ENCODE measurements around the gene SLC35B2. TPM values are rescaled to one million over a fixed set of nuclear protein-coding genes. Genes with fewer than 3 reads are reported as not detected.
A peak's percentile ranks its signal among the peaks of the same experiment; 100 is the strongest.

SLC35B2 gene
- total and polyA plus RNA-seq, 2 experiments from 2014 or later: 14.0 to 30.9 TPM

DNA sequence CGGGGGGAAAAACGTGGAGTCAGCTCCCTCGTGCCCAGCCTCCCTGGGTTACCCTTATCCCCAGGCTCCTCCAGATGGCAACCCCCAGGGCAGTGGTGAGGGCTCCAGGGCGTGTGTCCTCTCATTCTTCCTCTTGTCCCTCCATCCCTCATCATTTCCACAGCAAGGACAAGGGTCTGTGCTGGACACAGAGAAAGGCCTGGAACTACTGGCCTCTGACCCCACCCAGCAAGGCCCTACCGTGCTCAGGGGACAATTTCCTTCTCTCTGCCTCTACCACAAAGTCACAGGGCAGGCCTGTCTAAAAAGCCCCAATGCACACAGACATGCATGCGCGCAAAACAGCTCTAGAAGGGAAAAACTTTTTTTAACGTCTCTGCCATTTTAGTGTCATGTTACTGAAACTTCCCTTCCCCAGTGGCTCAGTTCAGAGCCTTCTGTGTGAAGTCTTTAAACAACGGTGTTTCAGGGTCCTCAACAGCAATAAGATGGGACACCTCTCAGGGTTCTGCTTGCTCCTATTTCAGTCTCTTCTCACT lies 1.1 kb upstream of the SLC35B2 start (continued):
- TF ChIP-seq, protein P1, sequence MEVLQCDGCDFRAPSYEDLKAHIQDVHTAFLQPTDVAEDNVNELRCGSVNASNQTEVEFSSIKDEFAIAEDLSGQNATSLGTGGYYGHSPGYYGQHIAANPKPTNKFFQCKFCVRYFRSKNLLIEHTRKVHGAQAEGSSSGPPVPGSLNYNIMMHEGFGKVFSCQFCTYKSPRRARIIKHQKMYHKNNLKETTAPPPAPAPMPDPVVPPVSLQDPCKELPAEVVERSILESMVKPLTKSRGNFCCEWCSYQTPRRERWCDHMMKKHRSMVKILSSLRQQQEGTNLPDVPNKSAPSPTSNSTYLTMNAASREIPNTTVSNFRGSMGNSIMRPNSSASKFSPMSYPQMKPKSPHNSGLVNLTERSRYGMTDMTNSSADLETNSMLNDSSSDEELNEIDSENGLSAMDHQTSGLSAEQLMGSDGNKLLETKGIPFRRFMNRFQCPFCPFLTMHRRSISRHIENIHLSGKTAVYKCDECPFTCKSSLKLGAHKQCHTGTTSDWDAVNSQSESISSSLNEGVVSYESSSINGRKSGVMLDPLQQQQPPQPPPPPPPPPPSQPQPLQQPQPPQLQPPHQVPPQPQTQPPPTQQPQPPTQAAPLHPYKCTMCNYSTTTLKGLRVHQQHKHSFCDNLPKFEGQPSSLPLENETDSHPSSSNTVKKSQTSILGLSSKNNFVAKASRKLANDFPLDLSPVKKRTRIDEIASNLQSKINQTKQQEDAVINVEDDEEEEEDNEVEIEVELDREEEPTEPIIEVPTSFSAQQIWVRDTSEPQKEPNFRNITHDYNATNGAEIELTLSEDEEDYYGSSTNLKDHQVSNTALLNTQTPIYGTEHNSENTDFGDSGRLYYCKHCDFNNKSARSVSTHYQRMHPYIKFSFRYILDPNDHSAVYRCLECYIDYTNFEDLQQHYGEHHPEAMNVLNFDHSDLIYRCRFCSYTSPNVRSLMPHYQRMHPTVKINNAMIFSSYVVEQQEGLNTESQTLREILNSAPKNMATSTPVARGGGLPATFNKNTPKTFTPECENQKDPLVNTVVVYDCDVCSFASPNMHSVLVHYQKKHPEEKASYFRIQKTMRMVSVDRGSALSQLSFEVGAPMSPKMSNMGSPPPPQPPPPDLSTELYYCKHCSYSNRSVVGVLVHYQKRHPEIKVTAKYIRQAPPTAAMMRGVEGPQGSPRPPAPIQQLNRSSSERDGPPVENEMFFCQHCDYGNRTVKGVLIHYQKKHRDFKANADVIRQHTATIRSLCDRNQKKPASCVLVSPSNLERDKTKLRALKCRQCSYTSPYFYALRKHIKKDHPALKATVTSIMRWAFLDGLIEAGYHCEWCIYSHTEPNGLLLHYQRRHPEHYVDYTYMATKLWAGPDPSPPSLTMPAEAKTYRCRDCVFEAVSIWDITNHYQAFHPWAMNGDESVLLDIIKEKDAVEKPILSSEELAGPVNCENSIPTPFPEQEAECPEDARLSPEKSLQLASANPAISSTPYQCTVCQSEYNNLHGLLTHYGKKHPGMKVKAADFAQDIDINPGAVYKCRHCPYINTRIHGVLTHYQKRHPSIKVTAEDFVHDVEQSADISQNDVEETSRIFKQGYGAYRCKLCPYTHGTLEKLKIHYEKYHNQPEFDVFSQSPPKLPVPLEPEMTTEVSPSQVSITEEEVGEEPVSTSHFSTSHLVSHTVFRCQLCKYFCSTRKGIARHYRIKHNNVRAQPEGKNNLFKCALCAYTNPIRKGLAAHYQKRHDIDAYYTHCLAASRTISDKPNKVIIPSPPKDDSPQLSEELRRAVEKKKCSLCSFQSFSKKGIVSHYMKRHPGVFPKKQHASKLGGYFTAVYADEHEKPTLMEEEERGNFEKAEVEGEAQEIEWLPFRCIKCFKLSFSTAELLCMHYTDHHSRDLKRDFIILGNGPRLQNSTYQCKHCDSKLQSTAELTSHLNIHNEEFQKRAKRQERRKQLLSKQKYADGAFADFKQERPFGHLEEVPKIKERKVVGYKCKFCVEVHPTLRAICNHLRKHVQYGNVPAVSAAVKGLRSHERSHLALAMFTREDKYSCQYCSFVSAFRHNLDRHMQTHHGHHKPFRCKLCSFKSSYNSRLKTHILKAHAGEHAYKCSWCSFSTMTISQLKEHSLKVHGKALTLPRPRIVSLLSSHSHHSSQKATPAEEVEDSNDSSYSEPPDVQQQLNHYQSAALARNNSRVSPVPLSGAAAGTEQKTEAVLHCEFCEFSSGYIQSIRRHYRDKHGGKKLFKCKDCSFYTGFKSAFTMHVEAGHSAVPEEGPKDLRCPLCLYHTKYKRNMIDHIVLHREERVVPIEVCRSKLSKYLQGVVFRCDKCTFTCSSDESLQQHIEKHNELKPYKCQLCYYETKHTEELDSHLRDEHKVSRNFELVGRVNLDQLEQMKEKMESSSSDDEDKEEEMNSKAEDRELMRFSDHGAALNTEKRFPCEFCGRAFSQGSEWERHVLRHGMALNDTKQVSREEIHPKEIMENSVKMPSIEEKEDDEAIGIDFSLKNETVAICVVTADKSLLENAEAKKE (CRISPR knock-in tag; IDR thresholded peaks at IDR 0.05): no peak
- no peak for TF ChIP-seq EZH2 (IDR thresholded peaks at IDR 0.05; ENCODE audit: low read depth, unreplicated experiment)

DNA sequence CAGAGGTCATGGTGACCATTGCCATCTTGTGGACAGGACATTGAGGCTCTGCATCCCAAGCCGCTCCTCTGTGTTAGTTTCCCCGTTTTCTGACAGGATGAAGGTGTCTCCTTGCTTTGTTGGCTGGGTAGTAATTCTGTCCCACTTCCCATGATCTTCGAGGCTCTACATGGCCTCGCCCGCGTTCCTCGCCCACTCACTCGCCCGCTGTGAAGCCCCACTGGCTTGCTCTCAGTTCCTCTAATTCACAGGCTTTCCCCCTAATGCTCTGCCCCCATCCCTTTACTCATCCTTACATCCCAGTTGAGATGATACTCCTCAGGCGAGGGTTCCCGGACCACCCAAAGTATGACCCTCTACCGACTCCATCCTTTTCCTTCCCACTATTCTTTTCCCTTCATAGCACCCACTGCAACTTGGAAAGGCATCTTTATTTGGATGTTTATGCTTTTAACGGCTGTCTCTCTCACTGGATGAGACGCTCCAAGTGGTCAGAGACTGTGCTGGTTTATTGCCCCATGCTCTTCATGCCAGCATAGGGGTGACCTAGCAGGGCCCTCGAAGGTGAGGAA lies 511 bp upstream of the SLC35B2 start:
- Mint-ChIP-seq H3K36me3 (ENCODE audit: low read depth) (peaks cover 55% of the 10 kb centered on the region), H3K9me3 (peaks cover 7% of the 10 kb centered on the region), H3K4me3 (peak overlapping the region; percentile 78), H3K4me1 (peaks cover 49% of the 10 kb centered on the region), H3K27me3 (ENCODE audit: insufficient read depth, low read depth, poor library complexity) (peaks cover 49% of the 10 kb centered on the region), H3K27ac (peak overlapping the region; percentile 94)
- Histone ChIP-seq H3K36me3 (ENCODE audit: insufficient read depth) (peaks cover 15% of the 10 kb centered on the region), H2AFZ (peak overlapping the region; percentile 60; the same call in 1 of the 2 replicates), H3F3A (replicated peaks; ENCODE audit: low read depth) (peaks cover 38% of the 10 kb centered on the region), H3K9me2 (ENCODE audit: insufficient read depth) (no peaks in the 10 kb centered on the region), H3K27me3 (ENCODE audit: insufficient read depth) (no peaks in the 10 kb centered on the region), H3K79me2 (replicated peaks; ENCODE audit: insufficient read depth) (peaks cover 15% of the 10 kb centered on the region; the same call in 1 of the 2 replicates), H3K4me3 (peak overlapping the region; percentile 94), H3K27ac (ENCODE audit: low read depth) (peak overlapping the region; percentile 83), H3K4me1 (ENCODE audit: insufficient read depth) (peaks cover 1% of the 10 kb centered on the region), H4K20me1 (replicated peaks; ENCODE audit: insufficient read depth) (peaks cover 10% of the 10 kb centered on the region; the same call in 1 of the 2 replicates), H3K4me2 (peak overlapping the region; percentile 81)
- DNase-seq (ENCODE audit: low spot score) (no peak), ATAC-seq (no peak)
- TF ChIP-seq ZNF114 (CRISPR knock-in tag; IDR thresholded peaks at IDR 0.05): no peak
- no peak for TF ChIP-seq NANOG (IDR thresholded peaks at IDR 0.05; ENCODE audit: borderline replicate concordance)
- TF ChIP-seq, protein P1 (CRISPR knock-in tag; IDR thresholded peaks at IDR 0.05): no peak
- TF ChIP-seq EZH2phosphoT487 (IDR thresholded peaks at IDR 0.05; ENCODE audit: unreplicated experiment): no peak
- TF ChIP-seq ZNF331 (CRISPR knock-in tag; IDR thresholded peaks at IDR 0.05; ENCODE audit: low read depth): no peak

Data from GM23338 (cell line).